Measurements from ENCODE around the gene UAP1L1.

DNA sequence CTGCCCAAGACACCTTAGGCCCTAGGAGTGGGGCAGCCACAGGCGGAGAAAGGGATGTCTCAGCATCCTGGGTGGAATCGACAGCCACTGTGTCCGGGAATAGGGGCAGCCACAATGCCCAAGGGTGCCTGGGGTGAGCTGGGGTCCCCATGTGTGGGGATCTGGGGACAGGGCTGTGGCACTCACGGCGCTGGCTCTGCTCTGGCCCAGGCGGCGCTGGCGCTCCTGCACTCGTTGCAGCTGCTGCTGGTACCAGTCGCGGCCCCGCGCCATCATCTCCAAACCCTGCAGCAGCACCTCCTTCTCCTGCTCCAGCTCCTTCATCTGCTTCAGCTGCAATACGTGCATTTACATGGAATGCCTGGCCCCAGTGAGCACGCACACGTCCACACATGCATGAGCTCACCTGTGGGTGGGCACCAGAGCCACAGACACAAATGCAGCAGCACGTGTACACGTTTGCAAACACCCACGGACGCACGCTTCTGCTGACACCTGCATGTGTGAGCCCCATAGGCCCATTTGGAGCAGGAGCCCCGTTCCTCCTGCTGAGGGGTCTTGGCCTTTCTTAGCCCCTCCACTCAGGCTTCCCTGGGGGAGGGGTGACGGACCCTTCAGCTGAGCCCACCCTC lies 11.9 kb upstream of the UAP1L1 start:
- TF ChIP-seq, protein P1, sequence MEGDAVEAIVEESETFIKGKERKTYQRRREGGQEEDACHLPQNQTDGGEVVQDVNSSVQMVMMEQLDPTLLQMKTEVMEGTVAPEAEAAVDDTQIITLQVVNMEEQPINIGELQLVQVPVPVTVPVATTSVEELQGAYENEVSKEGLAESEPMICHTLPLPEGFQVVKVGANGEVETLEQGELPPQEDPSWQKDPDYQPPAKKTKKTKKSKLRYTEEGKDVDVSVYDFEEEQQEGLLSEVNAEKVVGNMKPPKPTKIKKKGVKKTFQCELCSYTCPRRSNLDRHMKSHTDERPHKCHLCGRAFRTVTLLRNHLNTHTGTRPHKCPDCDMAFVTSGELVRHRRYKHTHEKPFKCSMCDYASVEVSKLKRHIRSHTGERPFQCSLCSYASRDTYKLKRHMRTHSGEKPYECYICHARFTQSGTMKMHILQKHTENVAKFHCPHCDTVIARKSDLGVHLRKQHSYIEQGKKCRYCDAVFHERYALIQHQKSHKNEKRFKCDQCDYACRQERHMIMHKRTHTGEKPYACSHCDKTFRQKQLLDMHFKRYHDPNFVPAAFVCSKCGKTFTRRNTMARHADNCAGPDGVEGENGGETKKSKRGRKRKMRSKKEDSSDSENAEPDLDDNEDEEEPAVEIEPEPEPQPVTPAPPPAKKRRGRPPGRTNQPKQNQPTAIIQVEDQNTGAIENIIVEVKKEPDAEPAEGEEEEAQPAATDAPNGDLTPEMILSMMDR (IDR thresholded peaks at IDR 0.05): no peak
- no peak for TF ChIP-seq POLR2A (IDR thresholded peaks at IDR 0.05)
